PC-3 (cell line): ENCODE data around the gene SLC6A11. TPM values are rescaled to one million over a fixed set of nuclear protein-coding genes. Genes with fewer than 3 reads are reported as not detected.

Experiments
- ATAC-seq: fragments of 200-7000 bp; cut with Tn5 transposase; 2 replicates; pipeline ENCODE4 v1.9.1; 2020; ENCODE audit warnings: mild to moderate bottlenecking, moderate library complexity
- BruUV-seq: library from RNA; stranded (reverse); fragments of 400-500 nt; replicated peaks from 2 replicates; lab custom pipeline; 2021; lab: Mats Ljungman, UMichigan
- CTCF ChIA-PET: fragments of 300-600 bp; sonication (Branson Sonifier 250); formaldehyde crosslinking; loops from one replicate; lab custom pipeline; 2022; ENCODE audit warnings: antibody characterized with exemption; lab: Charles Lee
- POLR2A ChIA-PET: fragments of 300-600 bp; sonication (Branson Sonifier 250); formaldehyde crosslinking; loops from one replicate; lab custom pipeline; 2022; ENCODE audit warnings: antibody characterized with exemption; ENCODE audit not compliant: unreplicated experiment; lab: Charles Lee
- DNase-seq: peaks from one replicate; pipeline ENCODE4 v3.0.0-alpha.2; 2015
- H2AFZ ChIP-seq: fragments of 300-600 bp; sonication (generic); 2 replicates; pipeline ENCODE4 v1.6.0; 2016; ENCODE audit warnings: antibody characterized with exemption, low read length
- H3F3A ChIP-seq: fragments of 300-600 bp; sonication (generic); one replicate; pipeline ENCODE4 v1.6.0; 2017; ENCODE audit warnings: antibody characterized with exemption, low read length, control low read depth, mild to moderate bottlenecking; ENCODE audit not compliant: unreplicated experiment
- H3K27ac ChIP-seq: fragments of 300-600 bp; sonication (generic); 2 replicates; pipeline ENCODE4 v1.5.1; 2016; ENCODE audit warnings: mild to moderate bottlenecking, low read length
- H3K27me3 ChIP-seq: fragments of 300-600 bp; sonication (generic); 2 replicates; pipeline ENCODE4 v1.6.1; 2016; ENCODE audit warnings: low read length, mixed read lengths
- H3K36me3 ChIP-seq: fragments of 300-600 bp; sonication (generic); 2 replicates; pipeline ENCODE4 v1.6.1; 2016; ENCODE audit warnings: low read depth, mixed run types, low read length, mixed read lengths
- H3K4me1 ChIP-seq: fragments of 300-600 bp; sonication (generic); 2 replicates; pipeline ENCODE4 v1.5.1; 2016; ENCODE audit warnings: low read length; ENCODE audit not compliant: insufficient read depth
- H3K4me2 ChIP-seq: fragments of 300-600 bp; sonication (generic); 2 replicates; pipeline ENCODE4 v1.6.0; 2016; ENCODE audit warnings: low read length
- H3K4me3 ChIP-seq: fragments of 300-600 bp; sonication (generic); 2 replicates; pipeline ENCODE4 v1.5.1; 2016; ENCODE audit warnings: mild to moderate bottlenecking, low read length, mixed read lengths
- H3K79me2 ChIP-seq: fragments of 300-600 bp; sonication (generic); 2 replicates; pipeline ENCODE4 v1.6.1; 2017; ENCODE audit warnings: low read length, mixed read lengths
- H3K9ac ChIP-seq: fragments of 300-600 bp; sonication (generic); 2 replicates; pipeline ENCODE4 v1.6.0; 2016; ENCODE audit warnings: mild to moderate bottlenecking, low read length
- H3K9me2 ChIP-seq: fragments of 300-600 bp; sonication (generic); replicated peaks from 2 replicates; pipeline ENCODE4 v1.6.1; 2016; ENCODE audit warnings: mixed run types, low read length, mixed read lengths
- H3K9me3 ChIP-seq: fragments of 300-600 bp; sonication (generic); 2 replicates; pipeline ENCODE4 v1.6.1; 2016; ENCODE audit warnings: low read length, mixed read lengths
- H4K20me1 ChIP-seq: fragments of 300-600 bp; sonication (generic); 2 replicates; pipeline ENCODE4 v1.6.1; 2016; ENCODE audit warnings: low read length, mixed read lengths
- CTCF ChIP-seq: fragments of 300-600 bp; sonication (generic); conservative IDR thresholded peaks from 2 replicates; pipeline ENCODE4 v1.5.1; 2017; ENCODE audit warnings: antibody characterized with exemption, low read depth, mild to moderate bottlenecking, low read length
- EZH2 ChIP-seq: fragments of 300-600 bp; sonication (generic); IDR thresholded peaks from one replicate; pipeline ENCODE4 v1.6.1; 2017; ENCODE audit warnings: antibody characterized with exemption, mild to moderate bottlenecking, low read length; ENCODE audit not compliant: unreplicated experiment
- EZH2phosphoT487 ChIP-seq: fragments of 300-600 bp; sonication (generic); IDR thresholded peaks from 2 replicates; pipeline ENCODE4 v1.6.1; 2018; ENCODE audit warnings: mild to moderate bottlenecking, antibody characterized with exemption, low read length, borderline replicate concordance
- intact Hi-C: fragments of 100-400 bp; cut with micrococcal nuclease; formaldehyde crosslinking; loops from 2 replicates; pipeline ENCODE4 v1.9.0; 2023
- total RNA-seq: library from RNA; depleted of rRNA; stranded (reverse); fragments of >200 nt; gene quantifications from 2 replicates; pipeline ENCODE4 v1.2.3, GENCODE V29; 2014

The SLC6A11 gene
- total RNA-seq, 1 experiment from 2014 or later, result 34.0 TPM

- ChIA-PET POLR2A (no interaction called here), CTCF (no interaction called here)
- Histone ChIP-seq H3K9ac (no peak overlapping the region), H3K27me3 (peaks cover 36% of the 10 kb centered on the region), H3K79me2 (no peaks in the 10 kb centered on the region), H3K4me1 (peaks cover 16% of the 10 kb centered on the region), H3K9me3 (no peaks in the 10 kb centered on the region), H3K4me2 (no peak overlapping the region), H3K27ac (no peak overlapping the region), H3K9me2 (no peaks in the 10 kb centered on the region), H3K4me3 (no peak overlapping the region), H3F3A (no peaks in the 10 kb centered on the region), H2AFZ (no peak overlapping the region), H3K36me3 (no peaks in the 10 kb centered on the region), H4K20me1 (no peaks in the 10 kb centered on the region)
- no TSS peak for BruUV-seq
- DNase-seq (no peak), ATAC-seq (no peak)
- TF ChIP-seq CTCF (no peak), EZH2phosphoT487 (no peak), EZH2 (no peak)
- intact Hi-C loops, result no loop called here
Observed at GRCh38 chr3:10984371-10984896, 168.4 kb downstream of the SLC6A11 start.

- no peaks in the 10 kb centered on the region for H4K20me1 ChIP-seq
- no peaks in the 10 kb centered on the region for H3F3A ChIP-seq
- DNase-seq (no peak), ATAC-seq (no peak)
- peaks cover 43% of the 10 kb centered on the region for H3K27me3 ChIP-seq
- no peaks in the 10 kb centered on the region for H3K36me3 ChIP-seq
- TF ChIP-seq EZH2phosphoT487 (no peak), EZH2 (no peak), CTCF (no peak)
- H2AFZ ChIP-seq, result no peak overlapping the region
- H3K9me2 ChIP-seq, result no peaks in the 10 kb centered on the region
- no peaks in the 10 kb centered on the region for H3K9me3 ChIP-seq
- ChIA-PET CTCF (no interaction called here), POLR2A (no interaction called here)
- H3K4me3 ChIP-seq, result no peak overlapping the region
- H3K4me1 ChIP-seq, result peaks cover 16% of the 10 kb centered on the region
- no peak overlapping the region for H3K9ac ChIP-seq
- BruUV-seq, result no TSS peak
- intact Hi-C loops, result no loop called here
- no peak overlapping the region for H3K27ac ChIP-seq
- no peak overlapping the region for H3K4me2 ChIP-seq
- H3K79me2 ChIP-seq, result no peaks in the 10 kb centered on the region
Observed at GRCh38 chr3:10985181-10985580, 169.2 kb downstream of the SLC6A11 start.

- H3K9me2 ChIP-seq, result no peaks in the 10 kb centered on the region
- H3K4me3 ChIP-seq, result no peak overlapping the region
- H3K36me3 ChIP-seq, result no peaks in the 10 kb centered on the region
- H3K4me2 ChIP-seq, result no peak overlapping the region
- H3K27ac ChIP-seq, result no peak overlapping the region
- BruUV-seq, result no TSS peak
- peaks cover 44% of the 10 kb centered on the region for H3K27me3 ChIP-seq
- TF ChIP-seq CTCF, result no peak
- POLR2A ChIA-PET, result no interaction called here
- DNase-seq (no peak), ATAC-seq (no peak)
- H3K9me3 ChIP-seq, result no peaks in the 10 kb centered on the region
- H3K79me2 ChIP-seq, result no peaks in the 10 kb centered on the region
- CTCF ChIA-PET, result no interaction called here
- intact Hi-C loops, result no loop called here
- H3K9ac ChIP-seq, result no peak overlapping the region
- H2AFZ ChIP-seq, result no peak overlapping the region
- H4K20me1 ChIP-seq, result no peaks in the 10 kb centered on the region
- peaks cover 15% of the 10 kb centered on the region for H3K4me1 ChIP-seq
- no peaks in the 10 kb centered on the region for H3F3A ChIP-seq
Observed at GRCh38 chr3:10986592-10986991, 170.6 kb downstream of the SLC6A11 start.
